Memory B cell (primary cell): ENCODE results near the gene NR2C2AP.
A peak's percentile ranks its signal among the peaks of the same experiment; 100 is the strongest.
"Not testable (repeated sequence)": the region's sequence is repeated elsewhere in the genome, so short reads cannot be mapped to it uniquely, and the experiment has no call there.

Source experiments
- ATAC-seq: fragments of 150-1000 bp; cut with Tn5 transposase; 2 replicates; pipeline ENCODE4 v1.10.0; 2021; ENCODE audit warnings: low read depth, mild to moderate bottlenecking, moderate library complexity
- DNase-seq, 2 donors: peaks; one replicate each; pipeline ENCODE4 v3.0.0; 2022; ENCODE audit warnings: low spot score in 2 of 2
- H3K27ac Mint-ChIP-seq: one replicate; pipeline ENCODE4 v1.8.0; 2022; ENCODE audit warnings: mild to moderate bottlenecking, moderate library complexity, mixed read lengths
- H3K27me3 Mint-ChIP-seq: one replicate; pipeline ENCODE4 v1.8.0; 2022; ENCODE audit warnings: mixed read lengths
- H3K36me3 Mint-ChIP-seq: one replicate; pipeline ENCODE4 v1.8.0; 2022; ENCODE audit warnings: mild to moderate bottlenecking, mixed read lengths
- H3K4me1 Mint-ChIP-seq: one replicate; pipeline ENCODE4 v1.8.0; 2022; ENCODE audit warnings: mixed read lengths
- H3K4me3 Mint-ChIP-seq: one replicate; pipeline ENCODE4 v1.8.0; 2022; ENCODE audit warnings: mild to moderate bottlenecking, moderate library complexity, mixed read lengths
- H3K9me3 Mint-ChIP-seq: one replicate; pipeline ENCODE4 v1.8.0; 2022; ENCODE audit warnings: mixed read lengths

The NR2C2AP gene

DNA sequence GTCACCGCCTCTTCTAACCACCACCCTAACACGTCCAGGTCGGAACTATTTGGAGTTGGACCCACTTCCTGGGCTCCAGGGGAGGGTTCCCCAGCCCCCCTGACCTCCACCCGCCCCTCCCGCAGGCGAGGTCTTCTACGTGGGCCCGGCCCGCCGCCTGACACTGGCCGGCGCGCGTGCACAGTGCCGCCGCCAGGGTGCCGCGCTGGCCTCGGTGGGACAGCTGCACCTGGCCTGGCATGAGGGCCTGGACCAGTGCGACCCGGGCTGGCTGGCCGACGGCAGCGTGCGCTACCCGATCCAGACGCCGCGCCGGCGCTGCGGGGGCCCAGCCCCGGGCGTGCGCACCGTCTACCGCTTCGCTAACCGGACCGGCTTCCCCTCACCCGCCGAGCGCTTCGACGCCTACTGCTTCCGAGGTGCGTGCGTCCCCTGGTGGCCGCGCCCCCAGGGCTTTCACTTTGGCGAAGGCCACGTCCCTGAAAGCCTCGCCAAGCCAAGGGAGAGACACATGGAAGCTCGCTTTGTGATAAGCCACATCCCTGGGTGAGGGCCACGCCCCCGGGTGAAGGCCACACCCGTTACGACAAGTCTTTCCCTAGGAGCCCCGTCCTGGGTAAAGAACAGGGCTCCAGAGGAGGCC, 21.8 kb upstream of the NR2C2AP start:
- ATAC-seq (peak; percentile 94), DNase-seq (peak; percentile 69 to 78)
- Mint-ChIP-seq H3K9me3 (no peaks in the 10 kb centered on the region), H3K4me3 (peak overlapping the region; percentile 74), H3K27ac (no peak overlapping the region), H3K36me3 (no peaks in the 10 kb centered on the region), H3K27me3 (peaks cover 19% of the 10 kb centered on the region), H3K4me1 (peaks cover 3% of the 10 kb centered on the region)

DNA sequence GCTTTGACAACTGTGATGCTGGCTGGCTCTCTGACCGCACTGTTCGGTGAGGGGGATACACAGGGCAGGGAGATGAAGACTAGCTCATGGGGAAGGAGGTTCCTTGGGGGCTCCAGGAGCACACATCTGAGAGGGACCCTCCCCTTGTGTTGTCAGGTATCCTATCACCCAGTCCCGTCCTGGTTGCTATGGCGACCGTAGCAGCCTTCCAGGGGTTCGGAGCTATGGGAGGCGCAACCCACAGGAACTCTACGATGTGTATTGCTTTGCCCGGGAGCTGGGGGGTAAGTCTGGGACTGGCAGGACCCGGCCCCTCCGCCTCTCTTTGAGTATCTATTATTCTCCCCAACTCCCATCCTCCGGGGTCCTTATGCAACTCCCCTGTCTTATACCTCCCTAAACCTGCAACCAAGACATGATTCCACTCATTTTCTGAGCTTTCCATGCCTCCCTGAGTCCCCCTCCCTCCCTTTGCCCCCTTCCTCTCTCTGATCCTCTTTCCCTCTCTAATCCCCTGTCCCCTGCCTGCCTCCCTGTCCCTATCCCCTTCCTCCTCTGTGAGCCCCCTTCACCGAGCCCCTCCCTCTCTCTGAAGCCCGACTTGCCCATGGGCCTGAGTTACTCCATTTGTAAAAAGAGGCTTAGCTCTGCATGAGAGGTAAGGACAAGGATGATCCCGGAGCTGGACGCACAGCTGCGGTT, 21.1 kb upstream of the NR2C2AP start:
- no peak overlapping the region for H3K27ac Mint-ChIP-seq
- no peaks in the 10 kb centered on the region for H3K36me3 Mint-ChIP-seq
- H3K9me3 Mint-ChIP-seq, result no peaks in the 10 kb centered on the region
- DNase-seq (no peak), ATAC-seq (no peak)
- peaks cover 19% of the 10 kb centered on the region for H3K27me3 Mint-ChIP-seq
- H3K4me1 Mint-ChIP-seq, result peaks cover 3% of the 10 kb centered on the region
- H3K4me3 Mint-ChIP-seq, result peak overlapping the region; percentile 58

DNA sequence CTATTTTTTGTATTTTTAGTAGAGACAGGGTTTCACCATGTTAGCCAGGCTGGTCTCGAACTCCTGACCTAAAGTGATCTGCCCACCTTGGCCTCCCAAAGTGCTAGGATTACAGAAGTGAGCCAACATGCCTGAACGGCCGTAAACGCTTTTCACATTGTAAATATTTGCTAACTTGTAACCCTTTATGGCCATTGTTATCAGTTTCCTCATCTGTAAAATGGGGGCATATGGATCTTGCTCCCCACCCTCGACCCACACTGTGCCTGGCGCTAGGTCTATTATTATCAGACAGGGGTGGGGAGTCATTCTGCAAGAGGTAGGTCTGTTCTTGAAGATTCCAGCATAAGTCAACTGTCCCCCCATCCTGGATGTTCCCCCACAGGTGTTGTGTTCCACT, 20.4 kb upstream of the NR2C2AP start:
- Mint-ChIP-seq H3K27me3 (peaks cover 16% of the 10 kb centered on the region), H3K9me3 (no peaks in the 10 kb centered on the region), H3K4me1 (peaks cover 3% of the 10 kb centered on the region), H3K36me3 (no peaks in the 10 kb centered on the region), H3K27ac (no peak overlapping the region), H3K4me3 (no peak overlapping the region)
- ATAC-seq (no peak), DNase-seq (no peak)

DNA sequence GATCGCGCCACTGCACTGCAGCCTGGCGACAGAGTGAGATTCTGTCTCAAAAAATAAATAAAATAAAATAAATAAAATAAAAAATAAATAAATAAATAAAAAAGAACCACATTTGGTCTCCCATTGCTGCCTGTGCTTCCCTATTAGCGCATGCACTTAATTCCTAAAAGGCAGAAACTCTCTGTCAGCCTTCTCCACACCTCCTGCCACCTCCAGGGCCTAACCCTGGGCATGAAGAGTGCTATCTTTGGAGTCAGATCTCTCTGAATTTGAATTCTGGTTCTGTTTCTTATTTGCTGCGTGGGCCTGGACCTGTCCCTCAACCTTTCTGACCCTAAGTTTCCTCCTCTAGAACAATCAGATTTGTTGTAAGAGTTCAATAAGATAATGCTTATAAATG, 19.8 kb upstream of the NR2C2AP start:
- Mint-ChIP-seq H3K4me3 (no peak overlapping the region), H3K4me1 (peaks cover 3% of the 10 kb centered on the region), H3K36me3 (no peaks in the 10 kb centered on the region), H3K27ac (no peak overlapping the region), H3K27me3 (peaks cover 12% of the 10 kb centered on the region), H3K9me3 (no peaks in the 10 kb centered on the region)
- ATAC-seq (no peak), DNase-seq (no peak)

DNA sequence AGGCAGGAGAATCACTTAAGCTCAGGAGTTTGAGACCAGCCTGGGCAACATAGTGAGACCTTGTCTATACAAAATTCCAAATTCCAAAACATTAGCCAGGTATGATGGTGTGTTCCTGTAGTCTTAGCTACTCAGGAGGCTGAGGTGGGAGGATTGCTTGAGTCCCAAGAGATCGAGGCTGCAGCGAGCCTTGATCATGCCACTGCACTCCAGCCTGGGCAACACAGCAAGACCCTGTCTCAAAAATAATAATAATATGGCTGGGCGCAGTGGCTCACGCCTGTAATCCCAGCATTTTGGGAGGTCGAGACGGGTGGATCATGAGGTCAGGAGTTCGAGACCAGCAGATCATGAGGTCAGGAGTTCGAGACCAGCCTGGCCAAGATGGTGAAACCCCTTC, 17.8 kb upstream of the NR2C2AP start:
- H3K4me3 Mint-ChIP-seq, result not testable (repeated sequence)

DNA sequence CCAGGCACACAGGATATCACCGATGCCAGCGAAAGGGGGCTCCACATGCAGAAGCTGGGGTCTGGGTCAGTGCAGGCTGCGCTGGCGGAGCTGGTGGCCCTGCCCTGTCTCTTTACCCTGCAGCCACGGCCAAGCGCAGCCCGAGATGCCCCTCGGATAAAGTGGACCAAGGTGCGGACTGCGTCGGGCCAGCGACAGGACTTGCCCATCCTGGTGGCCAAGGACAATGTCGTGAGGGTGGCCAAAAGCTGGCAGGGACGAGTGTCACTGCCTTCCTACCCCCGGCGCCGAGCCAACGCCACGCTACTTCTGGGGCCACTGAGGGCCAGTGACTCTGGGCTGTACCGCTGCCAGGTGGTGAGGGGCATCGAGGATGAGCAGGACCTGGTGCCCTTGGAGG, 15.7 kb upstream of the NR2C2AP start:
- ATAC-seq (no peak), DNase-seq (no peak)
- Mint-ChIP-seq H3K4me1 (peaks cover 6% of the 10 kb centered on the region), H3K4me3 (no peak overlapping the region), H3K9me3 (no peaks in the 10 kb centered on the region), H3K27ac (no peak overlapping the region), H3K27me3 (peaks cover 21% of the 10 kb centered on the region), H3K36me3 (no peaks in the 10 kb centered on the region)

More for the DNA sequence above, 17.8 kb upstream of the NR2C2AP start:
- peaks cover 15% of the 10 kb centered on the region for H3K27me3 Mint-ChIP-seq
- not testable (repeated sequence) for H3K27ac Mint-ChIP-seq, H3K4me1 Mint-ChIP-seq, ATAC-seq, DNase-seq, H3K36me3 Mint-ChIP-seq, H3K9me3 Mint-ChIP-seq

DNA sequence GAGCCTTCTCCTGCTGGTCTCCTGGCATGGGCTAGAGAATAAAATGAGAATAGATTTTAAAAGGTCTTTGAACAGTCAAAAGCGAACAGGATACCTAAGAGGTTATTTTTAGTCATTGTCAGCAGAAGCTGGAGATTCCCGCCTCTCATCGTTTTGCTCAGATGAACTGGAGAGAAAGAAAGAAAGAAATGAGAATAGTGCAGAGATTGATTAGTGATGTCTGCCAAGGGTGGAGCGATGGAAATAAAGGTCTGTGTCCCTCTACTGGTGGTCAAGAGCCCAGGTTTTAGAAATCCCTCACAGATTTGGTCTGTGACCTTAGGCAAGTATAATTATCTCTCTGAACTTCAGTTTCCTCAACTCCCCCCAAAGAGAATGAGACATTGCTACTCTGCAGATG, 13.9 kb upstream of the NR2C2AP start:
- Mint-ChIP-seq H3K4me1 (peaks cover 12% of the 10 kb centered on the region), H3K27me3 (peaks cover 33% of the 10 kb centered on the region), H3K36me3 (no peaks in the 10 kb centered on the region), H3K9me3 (no peaks in the 10 kb centered on the region), H3K4me3 (no peak overlapping the region), H3K27ac (no peak overlapping the region)
- DNase-seq, result no peak
- ATAC-seq, result peak; percentile 50

DNA sequence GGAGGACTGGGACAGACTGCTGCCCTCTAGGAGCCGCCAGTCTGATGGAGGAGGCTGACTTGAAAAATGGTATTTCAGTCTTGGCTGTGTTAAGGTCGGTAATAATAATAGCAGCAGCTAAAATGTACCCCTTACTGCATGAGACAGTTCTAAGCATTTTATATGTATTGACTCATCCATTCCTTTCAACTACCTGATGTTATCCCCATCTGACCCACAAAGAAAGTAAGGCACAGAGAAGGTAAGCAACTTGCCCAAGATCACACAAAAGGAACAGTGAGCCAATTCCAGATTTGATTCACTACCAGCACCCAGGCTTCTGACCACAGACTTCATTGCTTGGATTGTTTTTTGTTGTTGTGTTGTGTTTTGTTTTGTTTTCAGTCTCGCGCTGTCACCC, 12.6 kb upstream of the NR2C2AP start:
- Mint-ChIP-seq H3K9me3 (no peaks in the 10 kb centered on the region), H3K36me3 (no peaks in the 10 kb centered on the region), H3K27ac (no peak overlapping the region), H3K4me3 (no peak overlapping the region), H3K4me1 (peaks cover 12% of the 10 kb centered on the region), H3K27me3 (peaks cover 40% of the 10 kb centered on the region)
- no peak for ATAC-seq
- no peak for DNase-seq

DNA sequence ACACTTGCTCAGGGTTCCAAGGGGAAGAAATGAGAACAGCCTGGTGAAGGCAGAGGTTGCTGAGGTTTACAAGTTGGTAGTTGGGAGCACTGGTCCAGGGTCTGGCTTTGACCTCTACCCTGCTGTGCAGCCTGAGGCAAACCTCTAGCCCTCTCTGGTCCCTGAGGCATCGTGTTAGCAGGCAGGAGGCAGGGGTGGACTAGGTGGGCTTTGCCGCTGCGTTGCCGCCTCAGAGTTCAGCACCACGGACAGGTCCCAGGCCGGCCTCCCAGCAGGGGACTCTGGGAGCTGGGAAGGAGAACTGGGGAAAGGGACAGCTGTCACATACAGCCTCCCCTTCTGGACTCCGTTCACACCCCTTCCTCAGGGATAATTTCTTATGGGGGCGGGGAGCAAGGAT, 11.7 kb upstream of the NR2C2AP start:
- DNase-seq (no peak), ATAC-seq (no peak)
- Mint-ChIP-seq H3K27ac (no peak overlapping the region), H3K4me1 (peaks cover 14% of the 10 kb centered on the region), H3K4me3 (no peak overlapping the region), H3K27me3 (peaks cover 43% of the 10 kb centered on the region), H3K36me3 (no peaks in the 10 kb centered on the region), H3K9me3 (no peaks in the 10 kb centered on the region)

DNA sequence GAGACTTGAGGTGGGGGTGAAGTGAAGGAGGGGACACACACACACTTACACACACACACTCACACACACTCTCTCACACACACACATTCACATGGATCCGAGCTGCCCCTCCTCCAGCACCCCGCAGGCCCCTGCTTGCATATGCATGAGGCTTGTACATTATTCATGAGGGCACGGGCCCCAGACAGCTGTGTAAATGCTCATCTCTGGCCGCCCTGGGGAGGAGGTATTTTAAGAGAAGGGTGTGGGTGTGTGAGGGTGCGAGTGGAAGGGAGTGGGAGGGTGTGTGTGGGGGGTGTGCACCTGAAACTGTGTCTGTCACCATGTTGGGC, 10.9 kb upstream of the NR2C2AP start:
- H3K27me3 Mint-ChIP-seq, result peaks cover 43% of the 10 kb centered on the region
- H3K27ac Mint-ChIP-seq, result no peak overlapping the region
- no peaks in the 10 kb centered on the region for H3K9me3 Mint-ChIP-seq
- peaks cover 14% of the 10 kb centered on the region for H3K4me1 Mint-ChIP-seq
- ATAC-seq (peak; percentile 43), DNase-seq (no peak)
- no peak overlapping the region for H3K4me3 Mint-ChIP-seq
- no peaks in the 10 kb centered on the region for H3K36me3 Mint-ChIP-seq

DNA sequence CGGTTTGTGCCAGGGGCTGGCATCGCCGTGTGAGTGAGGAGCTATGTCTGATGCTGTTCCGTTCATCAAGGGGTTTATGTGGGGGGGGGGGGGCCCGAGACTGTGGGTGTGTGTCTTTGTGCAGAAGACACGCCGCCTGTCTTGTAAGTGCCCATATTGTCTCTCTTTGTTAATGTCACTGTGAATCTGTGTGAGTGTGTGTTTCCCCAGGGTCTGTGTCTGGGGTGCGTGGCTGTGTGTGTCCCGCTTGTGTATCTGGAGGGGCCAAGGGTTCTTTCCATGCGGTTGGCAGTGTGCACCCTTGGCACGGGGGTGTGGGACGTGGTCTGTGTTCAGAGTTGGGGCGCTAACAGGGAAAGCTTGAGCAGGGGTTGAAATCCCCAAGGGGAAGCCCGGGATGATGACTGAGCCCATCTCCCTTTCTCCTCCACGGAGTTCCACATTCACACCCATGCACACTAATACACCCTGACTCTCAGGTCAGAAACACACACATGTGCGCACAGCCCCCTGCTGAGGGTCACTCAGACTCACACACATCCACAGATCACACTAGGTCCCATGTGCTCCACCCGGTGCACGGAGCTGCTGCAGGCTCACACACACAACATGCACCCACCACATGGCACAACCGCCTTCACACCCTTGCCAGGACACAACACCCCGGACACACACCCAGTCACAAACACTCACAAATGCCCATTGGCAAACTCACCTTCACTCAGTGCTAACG, 10.4 kb upstream of the NR2C2AP start:
- Mint-ChIP-seq H3K4me3 (no peak overlapping the region), H3K27ac (no peak overlapping the region), H3K4me1 (peaks cover 14% of the 10 kb centered on the region), H3K36me3 (no peaks in the 10 kb centered on the region), H3K9me3 (no peaks in the 10 kb centered on the region), H3K27me3 (peaks cover 41% of the 10 kb centered on the region)
- no peak for ATAC-seq
- DNase-seq, result no peak

DNA sequence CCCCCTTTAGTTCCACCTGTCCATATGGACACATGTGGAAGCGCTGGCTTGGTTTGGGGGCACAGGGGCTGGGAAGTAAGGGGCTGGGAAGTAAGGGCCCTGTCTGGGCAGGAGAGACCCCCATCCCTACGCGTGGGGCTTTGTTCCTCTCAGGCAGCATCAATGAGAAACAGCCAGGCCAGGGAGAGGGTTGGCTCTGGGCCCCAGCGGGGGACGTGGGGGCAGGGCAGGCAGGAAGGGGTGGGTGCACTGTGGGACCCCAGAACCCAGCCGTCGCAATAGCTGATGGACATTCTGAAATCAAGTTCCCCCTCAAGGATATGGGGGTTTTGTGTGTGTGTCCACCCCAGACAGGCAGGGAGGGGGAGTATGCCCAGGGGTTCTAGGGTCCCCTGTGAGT, 9.7 kb upstream of the NR2C2AP start:
- no peaks in the 10 kb centered on the region for H3K36me3 Mint-ChIP-seq
- H3K27me3 Mint-ChIP-seq, result peaks cover 41% of the 10 kb centered on the region
- no peak for DNase-seq
- H3K9me3 Mint-ChIP-seq, result no peaks in the 10 kb centered on the region
- no peak for ATAC-seq
- H3K27ac Mint-ChIP-seq, result no peak overlapping the region
- H3K4me3 Mint-ChIP-seq, result no peak overlapping the region
- H3K4me1 Mint-ChIP-seq, result peaks cover 14% of the 10 kb centered on the region

DNA sequence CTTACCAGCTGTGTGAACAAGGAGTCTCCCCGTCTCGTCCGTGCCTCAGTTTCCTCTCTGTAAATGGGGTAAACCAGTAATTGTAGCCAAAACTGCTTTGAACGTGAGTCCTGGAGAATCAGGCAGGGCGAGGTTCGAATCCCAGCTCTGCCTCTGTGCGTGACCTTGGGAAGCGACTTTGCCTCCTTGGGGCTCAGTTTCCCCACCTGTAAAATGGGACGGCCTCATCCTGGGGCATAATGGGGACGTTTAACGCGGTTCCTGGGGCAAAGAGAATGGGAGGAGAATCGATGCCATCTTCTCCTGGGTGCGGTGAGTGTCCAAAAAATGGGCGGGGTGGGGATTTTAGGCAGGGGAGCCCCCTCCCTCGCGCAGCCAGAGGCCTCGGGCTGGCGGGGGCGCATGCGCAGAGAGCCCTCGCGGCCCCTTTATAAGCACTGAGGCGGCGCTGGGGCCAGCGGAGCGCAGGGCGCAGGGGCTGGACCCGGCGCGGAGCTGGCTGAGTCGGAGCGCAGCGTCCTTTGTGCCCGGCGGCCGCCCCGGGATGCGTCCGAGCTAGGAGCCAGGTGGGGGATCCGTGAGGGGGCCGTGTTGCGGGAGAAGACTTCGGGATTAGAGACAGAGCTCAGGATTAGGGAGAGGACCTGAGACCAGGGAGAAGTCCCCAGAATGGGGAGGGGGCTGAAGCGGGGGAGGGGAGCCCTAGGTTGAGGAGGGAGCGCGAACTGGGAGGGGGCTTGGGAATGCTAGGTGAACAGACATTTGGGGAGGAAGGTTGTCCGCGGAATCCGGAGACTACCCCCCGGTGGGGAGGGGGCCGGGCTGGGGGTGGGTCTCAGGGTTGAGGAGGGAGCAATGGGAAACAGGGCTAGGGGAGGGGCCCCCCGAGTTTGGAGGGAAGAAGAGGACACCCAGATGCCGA, 8.5 kb upstream of the NR2C2AP start, which contains the start of gene NCAN:
TSS of gene NCAN (plus strand) at position 460 of the 922 bp plus-strand sequence. CDS start 4,996 bp downstream, outside the sequence.
- H3K4me1 Mint-ChIP-seq, result peaks cover 26% of the 10 kb centered on the region
- ATAC-seq (no peak), DNase-seq (no peak)
- H3K27ac Mint-ChIP-seq, result no peak within 1 kb of the TSS
- no peaks in the 10 kb centered on the region for H3K36me3 Mint-ChIP-seq
- no peak within 1 kb of the TSS for H3K4me3 Mint-ChIP-seq
- peaks cover 4% of the 10 kb centered on the region for H3K9me3 Mint-ChIP-seq
- peaks cover 48% of the 10 kb centered on the region for H3K27me3 Mint-ChIP-seq

DNA sequence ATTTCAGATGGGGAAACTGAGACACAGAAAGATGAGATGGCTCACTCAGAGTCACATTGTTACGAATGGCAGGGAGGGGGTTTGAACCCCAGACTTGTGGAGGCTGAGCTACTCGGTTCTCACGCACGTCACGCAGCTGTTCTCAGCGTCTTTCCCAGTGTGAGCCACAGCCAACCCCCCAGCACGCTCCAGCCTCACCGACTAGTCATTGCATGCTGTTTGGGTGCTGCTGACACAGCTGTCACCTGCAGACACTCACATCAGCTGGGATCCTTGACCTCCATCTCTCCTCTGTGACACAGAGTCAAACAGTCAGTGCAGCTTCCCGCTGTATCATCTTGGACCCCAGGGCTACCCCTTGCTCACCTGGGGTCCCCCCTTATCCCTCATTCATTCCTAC, 6.2 kb upstream of the NR2C2AP start:
- ATAC-seq, result no peak
- peaks cover 24% of the 10 kb centered on the region for H3K4me1 Mint-ChIP-seq
- no peak overlapping the region for H3K27ac Mint-ChIP-seq
- H3K36me3 Mint-ChIP-seq, result no peaks in the 10 kb centered on the region
- no peak for DNase-seq
- peaks cover 4% of the 10 kb centered on the region for H3K9me3 Mint-ChIP-seq
- peaks cover 37% of the 10 kb centered on the region for H3K27me3 Mint-ChIP-seq
- no peak overlapping the region for H3K4me3 Mint-ChIP-seq
